BJ (cell line): ENCODE data around the gene ADORA2B. TPM values are rescaled to one million over a fixed set of nuclear protein-coding genes. Genes with fewer than 3 reads are reported as not detected.
"Not testable (repeated sequence)": the region's sequence is repeated elsewhere in the genome, so short reads cannot be mapped to it uniquely, and the experiment has no call there.

Experiments used
- CTCF ChIA-PET: fragments of 350-600 bp; formaldehyde crosslinking; extraction: SDS; loops from one replicate; lab custom pipeline; 2021; ENCODE audit warnings: antibody characterized with exemption, inconsistent platforms; lab: Yijun Ruan, JAX
- POLR2A ChIA-PET: fragments of 300-600 bp; sonication (Branson Sonifier 250); formaldehyde crosslinking; extraction: SDS; loops from one replicate; lab custom pipeline; 2021; ENCODE audit warnings: antibody characterized with exemption; lab: Charles Lee
- DNase-seq: peaks from one replicate; pipeline ENCODE4 v3.0.0-alpha.2; 2011; ENCODE audit warnings: low read depth
- H3K27me3 ChIP-seq: 2 replicates; pipeline ENCODE4 v1.6.0; 2011; ENCODE audit warnings: low read length; ENCODE audit not compliant: control insufficient read depth, insufficient read depth
- H3K36me3 ChIP-seq: 2 replicates; pipeline ENCODE4 v1.5.1; 2011; ENCODE audit warnings: low read length; ENCODE audit not compliant: control insufficient read depth, insufficient read depth
- H3K4me3 ChIP-seq: 2 replicates; pipeline ENCODE4 v1.5.1; 2011; ENCODE audit warnings: low read depth, mild to moderate bottlenecking, control low read depth, low read length
- polyA minus RNA-seq: library from RNA; depleted of rRNA, polyadenylated mRNA; stranded (reverse); fragments of >200 nt; gene quantifications from 2 replicates; pipeline ENCODE4 v1.2.3, GENCODE V29; 2011; rRNA and poly(A)+ RNA removed
- polyA plus RNA-seq: library from polyadenylated mRNA; depleted of rRNA; stranded (reverse); fragments of >200 nt; gene quantifications from 2 replicates; pipeline ENCODE4 v1.2.3, GENCODE V29; 2011; rRNA removed
- TF ChIP-seq, protein P1 (sequence below): IDR thresholded peaks from 2 replicates; pipeline ENCODE4 v1.5.1; 2011; ENCODE audit warnings: low read depth, mild to moderate bottlenecking, control low read depth, inconsistent platforms, low read length, moderate library complexity; ENCODE audit not compliant: insufficient read depth

The ADORA2B gene
- polyA plus RNA-seq (8.0 and 10.5 TPM in 2 replicates), polyA minus RNA-seq (4.6 and 5.6 TPM in 2 replicates)

DNA sequence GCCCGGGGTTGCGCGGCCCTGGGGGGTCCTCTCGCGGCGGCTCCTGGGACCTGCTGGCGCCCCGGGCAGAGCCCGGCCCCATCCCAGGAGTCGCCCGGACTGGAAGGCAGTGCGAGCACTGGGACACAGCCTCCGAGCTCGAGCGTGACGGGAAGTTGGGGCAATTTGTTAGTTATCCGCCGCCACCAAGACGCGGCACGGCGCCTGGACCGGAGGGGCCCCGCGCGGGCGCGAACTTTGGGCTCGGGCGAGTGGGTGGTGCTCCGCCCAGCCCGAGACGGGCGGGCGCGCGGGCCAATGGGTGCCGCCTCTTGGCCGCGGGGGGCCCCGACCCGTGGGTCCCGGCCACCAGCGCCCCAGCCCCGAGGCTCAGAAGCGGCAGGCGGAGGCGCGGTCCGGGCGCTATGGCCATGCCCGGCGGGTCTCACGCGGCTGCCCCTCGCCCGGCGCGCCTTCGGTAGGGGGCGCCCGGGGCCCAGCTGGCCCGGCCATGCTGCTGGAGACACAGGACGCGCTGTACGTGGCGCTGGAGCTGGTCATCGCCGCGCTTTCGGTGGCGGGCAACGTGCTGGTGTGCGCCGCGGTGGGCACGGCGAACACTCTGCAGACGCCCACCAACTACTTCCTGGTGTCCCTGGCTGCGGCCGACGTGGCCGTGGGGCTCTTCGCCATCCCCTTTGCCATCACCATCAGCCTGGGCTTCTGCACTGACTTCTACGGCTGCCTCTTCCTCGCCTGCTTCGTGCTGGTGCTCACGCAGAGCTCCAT lies at the start of gene ADORA2B:
Gene ADORA2B (plus strand): TSS at position 372 of the 768 bp plus-strand sequence. CDS start 119 bp downstream, at position 491.
- Histone ChIP-seq H3K27me3 (no peaks in the 10 kb centered on the region), H3K36me3 (no peaks in the 10 kb centered on the region), H3K4me3 (peak within 1 kb of the TSS; percentile 67)
- ChIA-PET POLR2A (no interaction called here), CTCF (interaction anchor here (0.6 to 2.8 kb wide), 25 partner anchors 8 to 128 kb away, joined by 3 to 36 read pairs (median 4); partner anchors contain the start of genes TTC19 and ZSWIM7)
- DNase-seq: no peak
- TF ChIP-seq, protein P1, sequence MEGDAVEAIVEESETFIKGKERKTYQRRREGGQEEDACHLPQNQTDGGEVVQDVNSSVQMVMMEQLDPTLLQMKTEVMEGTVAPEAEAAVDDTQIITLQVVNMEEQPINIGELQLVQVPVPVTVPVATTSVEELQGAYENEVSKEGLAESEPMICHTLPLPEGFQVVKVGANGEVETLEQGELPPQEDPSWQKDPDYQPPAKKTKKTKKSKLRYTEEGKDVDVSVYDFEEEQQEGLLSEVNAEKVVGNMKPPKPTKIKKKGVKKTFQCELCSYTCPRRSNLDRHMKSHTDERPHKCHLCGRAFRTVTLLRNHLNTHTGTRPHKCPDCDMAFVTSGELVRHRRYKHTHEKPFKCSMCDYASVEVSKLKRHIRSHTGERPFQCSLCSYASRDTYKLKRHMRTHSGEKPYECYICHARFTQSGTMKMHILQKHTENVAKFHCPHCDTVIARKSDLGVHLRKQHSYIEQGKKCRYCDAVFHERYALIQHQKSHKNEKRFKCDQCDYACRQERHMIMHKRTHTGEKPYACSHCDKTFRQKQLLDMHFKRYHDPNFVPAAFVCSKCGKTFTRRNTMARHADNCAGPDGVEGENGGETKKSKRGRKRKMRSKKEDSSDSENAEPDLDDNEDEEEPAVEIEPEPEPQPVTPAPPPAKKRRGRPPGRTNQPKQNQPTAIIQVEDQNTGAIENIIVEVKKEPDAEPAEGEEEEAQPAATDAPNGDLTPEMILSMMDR: peak; percentile 39

DNA sequence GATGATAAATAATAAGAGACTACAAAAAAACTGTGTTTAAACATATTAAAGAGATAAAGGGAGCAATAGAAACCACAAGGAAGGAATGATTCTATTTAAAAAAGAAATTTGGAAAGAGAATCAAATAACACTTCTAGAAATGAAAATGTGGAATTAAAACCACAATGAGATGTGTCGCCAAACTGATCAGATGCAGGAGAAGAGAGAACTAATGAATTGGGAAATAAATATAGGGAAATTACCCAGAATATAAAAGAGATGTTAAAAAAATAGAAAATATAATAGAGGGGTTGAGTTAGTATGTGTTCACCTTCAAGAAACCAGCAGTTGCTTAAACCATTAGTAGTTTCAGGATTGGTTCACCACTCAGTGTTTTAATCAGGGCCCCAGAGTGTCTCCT lies 48.7 kb upstream of the ADORA2B start:
- no peak for DNase-seq
- CTCF ChIA-PET: no interaction called here
- POLR2A ChIA-PET: no interaction called here

DNA sequence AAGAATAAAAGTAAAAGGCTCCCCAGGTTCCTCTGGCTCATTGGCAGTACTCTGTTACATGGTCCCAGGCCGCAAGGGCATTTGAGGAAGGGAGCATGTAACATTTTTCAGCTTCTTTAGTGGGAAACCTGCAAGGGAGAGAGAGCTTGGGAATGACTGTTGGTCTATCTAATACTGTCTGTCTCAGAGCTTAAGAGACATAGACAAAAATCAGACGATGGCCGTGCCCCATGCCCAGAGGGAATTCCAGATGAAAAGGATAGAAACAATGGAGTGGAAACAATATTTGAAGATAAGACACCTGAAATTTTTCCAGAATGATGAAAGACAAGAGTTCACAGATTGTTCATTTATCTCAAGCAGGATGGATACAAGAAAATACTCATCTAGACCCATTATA lies 48.1 kb upstream of the ADORA2B start:
- CTCF ChIA-PET: no interaction called here
- H3K27me3 ChIP-seq: 0 out of 2 replicates have a peak, but pooled peaks cover 1% of the 10 kb centered on the region

More for the DNA sequence above, 48.7 kb upstream of the ADORA2B start:
- Histone ChIP-seq H3K4me3 (no peak overlapping the region), H3K36me3 (no peaks in the 10 kb centered on the region), H3K27me3 (0 out of 2 replicates have a peak, but pooled peaks cover 1% of the 10 kb centered on the region)
- TF ChIP-seq, protein P1: no peak

DNA sequence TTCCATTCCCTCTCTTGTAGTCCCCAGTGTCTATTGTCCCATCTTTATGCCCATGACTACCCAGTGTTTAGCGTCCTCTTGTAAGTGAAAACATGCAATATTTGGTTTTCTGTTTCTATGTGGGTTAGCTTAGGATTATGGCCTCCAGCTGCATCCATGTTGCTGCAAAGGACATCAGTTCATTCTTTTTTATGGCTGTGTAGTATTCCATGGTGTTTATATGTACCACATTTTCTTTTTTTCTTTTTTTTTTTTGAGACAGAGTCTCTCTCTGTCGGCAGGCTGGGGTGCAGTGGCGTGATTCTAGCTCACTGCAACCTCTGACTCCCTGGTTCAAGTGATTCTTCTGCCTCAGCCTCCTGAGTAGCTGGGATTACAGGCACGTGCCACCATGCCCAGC lies 45.3 kb upstream of the ADORA2B start:
- H3K27me3 ChIP-seq, H3K36me3 ChIP-seq, POLR2A ChIA-PET, DNase-seq, H3K4me3 ChIP-seq, CTCF ChIA-PET: not testable (repeated sequence)

More for the DNA sequence above, 48.1 kb upstream of the ADORA2B start:
- no peak overlapping the region for H3K4me3 ChIP-seq
- DNase-seq: no peak
- TF ChIP-seq, protein P1: no peak
- POLR2A ChIA-PET: no interaction called here
- H3K36me3 ChIP-seq: no peaks in the 10 kb centered on the region

DNA sequence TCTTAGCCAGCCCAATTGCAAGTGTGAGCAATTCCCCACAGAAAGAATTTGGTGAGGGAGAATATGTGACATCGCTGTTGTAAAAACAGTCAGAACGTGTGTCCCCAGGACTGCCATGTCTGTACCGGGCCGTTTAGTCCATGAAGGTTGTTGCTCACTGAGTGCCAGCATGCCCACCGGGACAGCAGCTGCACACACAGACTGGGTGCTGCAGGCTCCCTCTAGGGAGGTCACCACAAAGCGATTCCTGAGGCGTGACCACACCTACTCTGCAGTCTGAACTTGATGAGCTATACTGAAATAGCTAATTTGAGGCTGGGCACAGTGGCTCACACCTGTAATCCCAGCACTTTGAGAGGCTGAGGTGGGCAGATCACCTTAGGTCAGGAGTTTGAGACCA lies 44.1 kb upstream of the ADORA2B start:
- Histone ChIP-seq H3K4me3 (no peak overlapping the region), H3K36me3 (no peaks in the 10 kb centered on the region), H3K27me3 (no peaks in the 10 kb centered on the region)
- TF ChIP-seq, protein P1: no peak
- ChIA-PET POLR2A (interaction anchor here (0.6 kb wide), 1 partner anchor 73 kb away, joined by 3 read pairs; no protein-coding TSS in a partner anchor), CTCF (interaction anchor here (1.5 kb wide), 1 partner anchor 14 kb away, joined by 5 read pairs; no protein-coding TSS in a partner anchor)
- DNase-seq: no peak

DNA sequence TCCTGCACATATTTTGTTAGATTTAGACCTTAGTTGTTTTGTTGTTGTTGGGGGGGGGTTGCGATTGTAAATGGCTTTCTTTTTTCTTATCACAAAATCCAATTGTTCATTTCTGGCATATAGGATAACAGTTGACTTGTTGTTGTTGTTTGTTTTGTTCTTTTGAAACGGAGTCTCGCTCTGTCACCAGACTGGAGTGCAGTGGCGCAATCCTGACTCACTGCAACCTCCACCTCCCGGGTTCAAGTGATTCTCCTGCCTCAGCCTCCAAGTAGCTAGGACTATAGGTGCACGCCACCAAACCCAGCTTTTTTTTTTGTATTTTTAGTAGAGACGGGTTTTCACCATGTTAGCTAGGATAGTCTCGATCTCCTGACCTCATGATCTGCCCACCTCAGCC lies 39.7 kb upstream of the ADORA2B start:
- CTCF ChIA-PET, H3K27me3 ChIP-seq, DNase-seq, H3K36me3 ChIP-seq, POLR2A ChIA-PET, H3K4me3 ChIP-seq: not testable (repeated sequence)
